GM12865 (cell line): Measurements from ENCODE around the gene MBOAT1.

Experiments
- DNase-seq: peaks from one replicate; pipeline ENCODE4 v3.0.0; 2010; ENCODE audit warnings: low read depth
- H3K4me3 ChIP-seq: 2 replicates; pipeline ENCODE4 v1.5.1; 2011; ENCODE audit warnings: mild to moderate bottlenecking, low read depth, low read length, control low read depth
- CTCF ChIP-seq: IDR thresholded peaks from 2 replicates; pipeline ENCODE4 v1.5.1; 2011; ENCODE audit warnings: low read length, control low read depth, low read depth, inconsistent platforms; ENCODE audit not compliant: insufficient read depth; ENCODE audit errors: missing control alignments

MBOAT1 gene

GRCh38 chr6:20172842-20173456 is 39.3 kb downstream of the MBOAT1 start:
- no peak for TF ChIP-seq CTCF
- H3K4me3 ChIP-seq, result no peak overlapping the region
- no peak for DNase-seq

- no peak for DNase-seq
- H3K4me3 ChIP-seq, result no peak overlapping the region
- TF ChIP-seq CTCF, result no peak
Observed at GRCh38 chr6:20170455-20171148, 41.7 kb downstream of the MBOAT1 start.

GRCh38 chr6:20169786-20170185 is 42.5 kb downstream of the MBOAT1 start:
- no peak for TF ChIP-seq CTCF
- H3K4me3 ChIP-seq, result no peak overlapping the region
- DNase-seq, result no peak

GRCh38 chr6:20169119-20169557 is 43.1 kb downstream of the MBOAT1 start:
- H3K4me3 ChIP-seq, result no peak overlapping the region
- no peak for DNase-seq
- TF ChIP-seq CTCF, result no peak

- DNase-seq, result no peak
- no peak overlapping the region for H3K4me3 ChIP-seq
- TF ChIP-seq CTCF, result no peak
Observed at GRCh38 chr6:20168690-20169089, 43.6 kb downstream of the MBOAT1 start.

GRCh38 chr6:20167601-20168000 is 44.7 kb downstream of the MBOAT1 start:
- TF ChIP-seq CTCF, result no peak
- H3K4me3 ChIP-seq, result no peak overlapping the region
- no peak for DNase-seq
